CD8-positive, alpha-beta memory T cell (primary cell): ENCODE results near the gene CPEB1. TPM values are rescaled to one million over a fixed set of nuclear protein-coding genes. Genes with fewer than 3 reads are reported as not detected.
A peak's percentile ranks its signal among the peaks of the same experiment; 100 is the strongest.

ENCODE experiments used
- CTCF ChIA-PET: fragments of 350-600 bp; sonication (Branson Sonifier 250); formaldehyde crosslinking; loops from one replicate; lab custom pipeline; 2021; ENCODE audit warnings: antibody characterized with exemption; lab: Charles Lee
- POLR2A ChIA-PET: fragments of 350-600 bp; sonication (Branson Sonifier 250); formaldehyde crosslinking; loops from one replicate; lab custom pipeline; 2021; ENCODE audit warnings: antibody characterized with exemption; lab: Charles Lee
- DNase-seq, 5 donors: peaks; one replicate each; pipeline versions ENCODE4 v3.0.0 to v3.0.0-alpha.2; 2020 to 2022; ENCODE audit warnings: mixed read lengths in 1 of 5
- H3K27ac ChIP-seq: one replicate; pipeline ENCODE4 v1.7.0; 2013; ENCODE audit warnings: low read depth, mild to moderate bottlenecking, low read length, moderate library complexity
- H3K27me3 ChIP-seq: 2 replicates; pipeline ENCODE4 v1.7.0; 2013; ENCODE audit warnings: low read length, mild to moderate bottlenecking; ENCODE audit not compliant: insufficient read depth, poor library complexity, severe bottlenecking
- H3K36me3 ChIP-seq: 2 replicates; pipeline ENCODE4 v1.7.0; 2013; ENCODE audit warnings: mild to moderate bottlenecking, low read length, moderate library complexity; ENCODE audit not compliant: insufficient read depth
- H3K4me1 ChIP-seq: 2 replicates; pipeline ENCODE4 v1.7.0; 2013; ENCODE audit warnings: mild to moderate bottlenecking, low read length, moderate library complexity; ENCODE audit not compliant: insufficient read depth
- H3K4me3 ChIP-seq: 2 replicates; pipeline ENCODE4 v1.7.0; 2013; ENCODE audit warnings: mild to moderate bottlenecking, low read length
- H3K9me3 ChIP-seq: 2 replicates; pipeline ENCODE4 v1.7.0; 2013; ENCODE audit warnings: mild to moderate bottlenecking, low read length
- H3K27ac Mint-ChIP-seq, 8 donors: one replicate each; pipeline ENCODE4 v1.8.0; 2020 to 2021; ENCODE audit warnings: mixed read lengths in 8 of 8, mild to moderate bottlenecking in 6 of 8, inconsistent platforms in 3 of 8, moderate library complexity in 3 of 8
- H3K27me3 Mint-ChIP-seq, 2 donors: one replicate each; pipeline ENCODE4 v1.8.0; 2020 to 2021; ENCODE audit warnings: mixed read lengths in 2 of 2, mild to moderate bottlenecking in 1 of 2, moderate library complexity in 1 of 2
- H3K36me3 Mint-ChIP-seq, 3 donors: one replicate each; pipeline ENCODE4 v1.8.0; 2020 to 2021; ENCODE audit warnings: mixed read lengths in 3 of 3, inconsistent platforms in 1 of 3, mild to moderate bottlenecking in 1 of 3
- H3K4me1 Mint-ChIP-seq, 3 donors: one replicate each; pipeline ENCODE4 v1.8.0; 2020 to 2021; ENCODE audit warnings: mixed read lengths in 3 of 3, inconsistent platforms in 1 of 3, mild to moderate bottlenecking in 1 of 3
- H3K4me3 Mint-ChIP-seq, 7 donors: one replicate each; pipeline ENCODE4 v1.8.0; 2020 to 2021; ENCODE audit warnings: mixed read lengths in 7 of 7, mild to moderate bottlenecking in 6 of 7, moderate library complexity in 4 of 7, inconsistent platforms in 2 of 7
- H3K9me3 Mint-ChIP-seq, 5 donors: one replicate each; pipeline ENCODE4 v1.8.0; 2020 to 2022; ENCODE audit warnings: mixed read lengths in 5 of 5, mild to moderate bottlenecking in 3 of 5, moderate library complexity in 2 of 5, inconsistent platforms in 1 of 5
- polyA plus RNA-seq: library from polyadenylated mRNA; unstranded; fragments of 300-500 nt; fragmentation: Illumina TruSeq; gene quantifications from one replicate; pipeline ENCODE4 v1.2.3, GENCODE V29; 2021
- total RNA-seq, 2 experiments: library from RNA; stranded (reverse); gene quantifications; one replicate each; pipeline ENCODE4 v1.2.3, GENCODE V29; 2021

CPEB1 gene
- total and polyA plus RNA-seq, 3 experiments from 2014 or later, result 0.44 to 1.2 (median 0.44) TPM

DNA sequence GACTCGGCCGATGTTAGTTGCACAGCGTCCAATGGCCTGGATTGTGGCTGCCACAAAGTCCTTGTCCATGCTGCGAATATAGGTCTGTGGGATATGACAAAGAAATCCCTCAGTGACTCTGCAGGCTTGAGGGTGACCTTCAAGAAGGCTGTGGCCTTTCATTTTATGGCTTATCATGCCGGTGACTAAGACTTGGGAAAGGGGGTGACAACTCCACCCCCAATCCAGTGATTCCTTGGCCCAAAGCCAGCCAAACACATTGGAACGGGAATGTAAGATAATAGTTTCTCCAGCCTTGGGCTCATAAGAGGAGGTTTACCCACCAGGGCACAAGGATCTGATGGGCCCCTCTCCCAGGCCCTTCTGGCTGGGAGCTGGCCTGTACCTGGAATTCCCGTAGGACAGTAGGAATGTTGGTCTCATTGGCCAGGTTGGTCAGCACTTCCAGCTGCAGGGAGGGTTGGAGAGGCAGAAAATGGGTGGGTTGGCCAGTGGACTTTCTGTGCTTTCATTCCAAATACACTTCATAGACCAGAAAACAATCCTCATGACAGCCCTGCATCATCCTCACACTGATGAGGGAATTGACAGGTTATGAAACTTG, 30.7 kb upstream of the CPEB1 start:
- Histone ChIP-seq H3K36me3 (no peaks in the 10 kb centered on the region), H3K27ac (no peak overlapping the region), H3K4me1 (peaks cover 8% of the 10 kb centered on the region), H3K4me3 (no peak overlapping the region), H3K27me3 (no peaks in the 10 kb centered on the region), H3K9me3 (no peaks in the 10 kb centered on the region)
- peaks cover 9 to 15% (median 14%) of the 10 kb centered on the region in 3 donors for H3K4me1 Mint-ChIP-seq
- POLR2A ChIA-PET, result no interaction called here
- H3K9me3 Mint-ChIP-seq, result no peaks in the 10 kb centered on the region
- peak overlapping the region in 2 of 8 donors; percentile 44 to 74 for H3K27ac Mint-ChIP-seq
- peaks cover 0 to 5% of the 10 kb centered on the region in 2 donors for H3K27me3 Mint-ChIP-seq
- CTCF ChIA-PET, result no interaction called here
- peaks cover 0 to 4% (median 0%) of the 10 kb centered on the region in 3 donors for H3K36me3 Mint-ChIP-seq
- no peak for DNase-seq
- H3K4me3 Mint-ChIP-seq, result peak overlapping the region in 2 of 7 donors; percentile 36 to 49

DNA sequence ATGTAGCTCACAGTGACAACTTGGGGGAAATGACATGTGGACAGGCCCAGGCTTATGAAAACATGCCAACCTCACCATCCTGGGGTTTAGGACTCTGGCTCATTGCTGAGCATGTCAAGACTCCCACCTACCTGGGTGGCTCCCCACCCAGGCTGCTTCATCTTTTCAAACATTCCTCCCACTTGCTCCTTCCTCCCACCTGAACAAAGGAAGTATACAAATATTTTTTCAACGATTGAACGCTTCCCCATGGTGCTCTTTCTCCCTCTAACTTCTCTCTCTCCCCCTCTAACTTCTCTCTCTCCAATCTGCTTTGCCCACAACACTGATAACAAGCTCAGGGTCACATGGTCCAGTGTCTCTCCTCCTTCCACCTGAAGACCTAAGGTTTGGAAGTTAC, 27.7 kb upstream of the CPEB1 start:
- DNase-seq, result no peak
- ChIA-PET CTCF (no interaction called here), POLR2A (no interaction called here)
- peaks cover 0 to 4% (median 3%) of the 10 kb centered on the region in 3 donors for H3K4me1 Mint-ChIP-seq
- H3K27me3 Mint-ChIP-seq, result peaks cover 0 to 3% of the 10 kb centered on the region in 2 donors
- Histone ChIP-seq H3K4me3 (no peak overlapping the region), H3K36me3 (no peaks in the 10 kb centered on the region), H3K27ac (no peak overlapping the region), H3K27me3 (no peaks in the 10 kb centered on the region), H3K4me1 (no peaks in the 10 kb centered on the region), H3K9me3 (no peaks in the 10 kb centered on the region)
- H3K36me3 Mint-ChIP-seq, result no peaks in the 10 kb centered on the region
- peaks cover 0 to 3% (median 0%) of the 10 kb centered on the region in 5 donors for H3K9me3 Mint-ChIP-seq
- H3K4me3 Mint-ChIP-seq, result no peak overlapping the region
- H3K27ac Mint-ChIP-seq, result no peak overlapping the region

DNA sequence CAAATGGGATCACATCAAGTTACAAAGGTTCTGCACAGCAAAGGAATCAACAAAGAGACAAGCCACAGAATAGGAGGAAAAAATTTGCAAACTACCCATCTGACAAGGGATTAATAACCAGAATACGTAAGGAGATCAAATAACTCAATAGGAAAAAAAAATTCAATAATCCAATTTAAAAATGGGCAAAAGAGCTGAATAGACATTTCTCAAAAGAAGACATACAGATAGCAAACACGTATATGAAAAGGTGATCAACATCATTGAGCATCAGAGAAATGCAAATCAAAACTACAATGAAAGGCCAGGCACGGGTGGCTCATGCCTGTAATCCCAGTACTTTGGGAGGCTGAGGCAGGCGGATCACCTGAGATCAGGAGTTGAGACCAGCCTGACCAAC, 23.5 kb upstream of the CPEB1 start:
- DNase-seq, result no peak
- Mint-ChIP-seq H3K36me3 (no peaks in the 10 kb centered on the region), H3K4me1 (no peaks in the 10 kb centered on the region), H3K9me3 (peaks cover 0 to 3% (median 0%) of the 10 kb centered on the region in 5 donors), H3K4me3 (no peak overlapping the region), H3K27me3 (peaks cover 15 to 20% of the 10 kb centered on the region in 2 donors), H3K27ac (no peak overlapping the region)
- Histone ChIP-seq H3K27ac (no peak overlapping the region), H3K36me3 (no peaks in the 10 kb centered on the region), H3K27me3 (no peaks in the 10 kb centered on the region), H3K4me1 (no peaks in the 10 kb centered on the region), H3K4me3 (no peak overlapping the region), H3K9me3 (no peaks in the 10 kb centered on the region)
- POLR2A ChIA-PET, result no interaction called here
- CTCF ChIA-PET, result no interaction called here

- no peak overlapping the region for H3K4me3 Mint-ChIP-seq
- H3K36me3 Mint-ChIP-seq, result peaks cover 0 to 7% (median 0%) of the 10 kb centered on the region in 3 donors
- no peaks in the 10 kb centered on the region for H3K4me1 ChIP-seq
- no peaks in the 10 kb centered on the region for H3K27me3 ChIP-seq
- no peak for DNase-seq
- H3K27me3 Mint-ChIP-seq, result peaks cover 26 to 51% of the 10 kb centered on the region in 2 donors
- H3K27ac ChIP-seq, result no peak overlapping the region
- no peak overlapping the region for H3K27ac Mint-ChIP-seq
- no peaks in the 10 kb centered on the region for H3K36me3 ChIP-seq
- ChIA-PET CTCF (no interaction called here), POLR2A (no interaction called here)
- no peaks in the 10 kb centered on the region for H3K4me1 Mint-ChIP-seq
- H3K9me3 Mint-ChIP-seq, result peaks cover 0 to 3% (median 0%) of the 10 kb centered on the region in 5 donors
- no peak overlapping the region for H3K4me3 ChIP-seq
- H3K9me3 ChIP-seq, result no peaks in the 10 kb centered on the region
Measured at GRCh38 chr15:82666606-82667005, 19.4 kb upstream of the CPEB1 start.

DNA sequence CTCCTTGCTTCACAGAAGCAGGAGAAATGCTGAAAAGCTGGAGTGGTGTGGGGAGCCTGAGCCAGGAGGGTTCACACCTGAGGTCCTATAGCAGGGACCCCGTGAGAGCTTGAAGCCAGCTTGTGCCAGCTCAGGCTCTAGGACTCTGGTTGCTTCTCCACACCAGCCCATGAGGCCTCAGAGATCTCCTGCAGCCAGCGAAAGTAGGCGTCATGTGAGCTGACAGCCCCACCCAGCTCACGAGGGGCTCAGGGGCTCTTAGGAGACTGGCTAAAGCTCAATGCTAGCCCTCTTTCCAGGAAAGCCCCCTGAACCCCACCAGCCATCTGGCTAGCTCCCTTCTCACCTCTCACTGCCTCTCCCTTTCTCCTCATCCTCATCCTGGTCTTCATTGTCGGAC, 16.9 kb upstream of the CPEB1 start:
- CTCF ChIA-PET, result no interaction called here
- H3K4me3 Mint-ChIP-seq, result no peak overlapping the region
- POLR2A ChIA-PET, result no interaction called here

GRCh38 chr15:82663186-82663600, 16.0 kb upstream of the CPEB1 start:
- no peak overlapping the region for H3K4me3 Mint-ChIP-seq
- no peaks in the 10 kb centered on the region for H3K9me3 Mint-ChIP-seq
- Histone ChIP-seq H3K27ac (no peak overlapping the region), H3K27me3 (no peaks in the 10 kb centered on the region), H3K36me3 (no peaks in the 10 kb centered on the region), H3K4me3 (no peak overlapping the region), H3K9me3 (no peaks in the 10 kb centered on the region), H3K4me1 (no peaks in the 10 kb centered on the region)
- ChIA-PET POLR2A (no interaction called here), CTCF (no interaction called here)
- H3K27me3 Mint-ChIP-seq, result peaks cover 27 to 64% of the 10 kb centered on the region in 2 donors
- H3K36me3 Mint-ChIP-seq, result peaks cover 0 to 7% (median 0%) of the 10 kb centered on the region in 3 donors
- peak in 2 of 5 donors; percentile 18 to 39 for DNase-seq
- no peaks in the 10 kb centered on the region for H3K4me1 Mint-ChIP-seq
- H3K27ac Mint-ChIP-seq, result no peak overlapping the region

More for the DNA sequence above, 16.9 kb upstream of the CPEB1 start:
- Histone ChIP-seq H3K36me3 (no peaks in the 10 kb centered on the region), H3K4me3 (no peak overlapping the region), H3K9me3 (no peaks in the 10 kb centered on the region), H3K27me3 (no peaks in the 10 kb centered on the region), H3K4me1 (no peaks in the 10 kb centered on the region), H3K27ac (no peak overlapping the region)
- no peak for DNase-seq
- no peak overlapping the region for H3K27ac Mint-ChIP-seq
- H3K27me3 Mint-ChIP-seq, result peaks cover 29 to 66% of the 10 kb centered on the region in 2 donors
- no peaks in the 10 kb centered on the region for H3K9me3 Mint-ChIP-seq
- no peaks in the 10 kb centered on the region for H3K4me1 Mint-ChIP-seq
- H3K36me3 Mint-ChIP-seq, result peaks cover 0 to 7% (median 0%) of the 10 kb centered on the region in 3 donors

- Histone ChIP-seq H3K4me1 (no peaks in the 10 kb centered on the region), H3K4me3 (no peak overlapping the region), H3K27ac (no peak overlapping the region), H3K9me3 (no peaks in the 10 kb centered on the region), H3K27me3 (no peaks in the 10 kb centered on the region), H3K36me3 (no peaks in the 10 kb centered on the region)
- Mint-ChIP-seq H3K27me3 (peaks cover 26 to 60% of the 10 kb centered on the region in 2 donors), H3K4me3 (no peak overlapping the region), H3K4me1 (no peaks in the 10 kb centered on the region), H3K36me3 (peaks cover 0 to 7% (median 0%) of the 10 kb centered on the region in 3 donors), H3K27ac (no peak overlapping the region), H3K9me3 (no peaks in the 10 kb centered on the region)
- CTCF ChIA-PET, result no interaction called here
- POLR2A ChIA-PET, result no interaction called here
- DNase-seq, result no peak
Measured at GRCh38 chr15:82662641-82663040, 15.5 kb upstream of the CPEB1 start.

GRCh38 chr15:82660378-82660777, 13.2 kb upstream of the CPEB1 start:
- no peaks in the 10 kb centered on the region for H3K9me3 ChIP-seq
- H3K27me3 ChIP-seq, result no peaks in the 10 kb centered on the region
- Mint-ChIP-seq H3K36me3 (peaks cover 0 to 7% (median 0%) of the 10 kb centered on the region in 3 donors), H3K27me3 (peaks cover 19 to 55% of the 10 kb centered on the region in 2 donors), H3K27ac (no peak overlapping the region), H3K4me3 (no peak overlapping the region), H3K9me3 (no peaks in the 10 kb centered on the region), H3K4me1 (no peaks in the 10 kb centered on the region)
- ChIA-PET CTCF (no interaction called here), POLR2A (no interaction called here)
- H3K4me1 ChIP-seq, result no peaks in the 10 kb centered on the region
- no peaks in the 10 kb centered on the region for H3K36me3 ChIP-seq
- no peak overlapping the region for H3K27ac ChIP-seq
- no peak for DNase-seq
- no peak overlapping the region for H3K4me3 ChIP-seq
